ENCODE results near the gene LIMS4. TPM values are rescaled to one million over a fixed set of nuclear protein-coding genes. Genes with fewer than 3 reads are reported as not detected.
"Not testable (repeated sequence)": the region's sequence is repeated elsewhere in the genome, so short reads cannot be mapped to it uniquely, and the experiment has no call there.

Gene LIMS4
- total and polyA plus RNA-seq, 2 of the 8 experiments (the other 6 are each of a cell fraction or from before 2014, with no cell fraction given): 0.44 TPM; not detected in 1

DNA sequence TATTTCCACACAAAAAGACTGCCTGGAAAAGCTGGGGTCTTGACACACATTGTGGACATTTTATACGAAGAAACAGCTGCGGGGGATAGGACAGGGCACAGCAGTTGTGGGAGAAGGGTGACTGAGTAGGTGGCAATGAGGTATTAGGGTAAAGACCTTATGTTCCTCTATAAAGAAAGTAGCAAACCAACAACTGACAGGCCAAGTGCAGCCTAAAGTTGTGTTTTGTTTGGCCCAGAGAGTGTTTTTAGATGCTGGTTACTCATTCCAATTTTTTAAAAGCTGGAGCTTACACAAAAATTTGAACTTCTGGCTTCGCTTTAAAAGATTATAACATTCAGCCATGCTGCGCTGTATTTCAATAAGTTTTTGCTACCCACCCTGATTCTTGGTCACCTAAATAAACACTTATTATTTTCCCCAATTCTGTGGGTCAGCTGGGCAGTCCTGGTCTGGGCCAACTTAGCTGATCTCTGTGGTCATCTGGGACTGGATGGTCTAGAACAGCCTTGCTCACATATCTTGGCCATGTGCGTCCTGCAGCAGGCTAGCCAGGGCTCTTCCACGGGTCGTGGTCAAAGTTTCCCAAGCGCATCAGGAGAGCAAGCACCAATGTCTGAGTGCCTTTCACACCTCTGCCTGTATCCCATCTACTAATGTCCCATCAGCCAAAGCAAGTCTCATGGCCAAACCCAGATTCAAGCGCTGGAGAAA lies 51.8 kb downstream of the LIMS4 start:
- H4K5ac ChIP-seq (ENCODE audit: insufficient read length, low read depth, low read length); H3K27me3 ChIP-seq (replicated peaks in 1 of 4; ENCODE audit: control insufficient read depth in 3 of 4, extremely low read depth in 1 of 4, insufficient read depth in 3 of 4, low read length in 3 of 4); H2BK5ac ChIP-seq (ENCODE audit: low read depth, low read length); DNase-seq (ENCODE audit: low read depth in 1 of 2, low spot score in 2 of 2); H2BK20ac ChIP-seq (ENCODE audit: low read length); H4K20me1 ChIP-seq (replicated peaks in 1 of 2; ENCODE audit: control insufficient read depth in 1 of 2, insufficient read depth in 2 of 2, low read length in 2 of 2); POLR2A ChIA-PET (ENCODE audit: partially characterized antibody); H3K9ac ChIP-seq (replicated peaks in 1 of 4; ENCODE audit: extremely low read depth in 1 of 4, low read depth in 3 of 4, low read length in 3 of 4); H3K23me2 ChIP-seq (ENCODE audit: low read depth, low read length); H4K91ac ChIP-seq (replicated peaks; ENCODE audit: insufficient read length, low read length); H2BK15ac ChIP-seq (ENCODE audit: low read length); H3K4me1 ChIP-seq (replicated peaks in 1 of 4; ENCODE audit: control insufficient read depth in 3 of 4, insufficient read depth in 4 of 4, low read length in 3 of 4); H3K27ac ChIP-seq (ENCODE audit: low read depth, low read length); H3K36me3 ChIP-seq (ENCODE audit: control insufficient read depth in 2 of 4, insufficient read depth in 4 of 4, low read length in 3 of 4); H3K56ac ChIP-seq (replicated peaks; ENCODE audit: insufficient read length, low read depth, low read length); H3K79me1 ChIP-seq (ENCODE audit: low read depth, low read length); H3K9me3 ChIP-seq (ENCODE audit: insufficient read depth in 2 of 2, low read depth in 1 of 2, low read length in 1 of 2); H3K14ac ChIP-seq (ENCODE audit: insufficient read length); H3K4me2 ChIP-seq (ENCODE audit: insufficient read depth in 1 of 2, low read depth in 2 of 2, low read length in 2 of 2); H3K23ac ChIP-seq (ENCODE audit: insufficient read length); H3K4ac ChIP-seq (replicated peaks; ENCODE audit: insufficient read length, low read depth, low read length); H3K18ac ChIP-seq (ENCODE audit: extremely low read depth, low read length); H2AK5ac ChIP-seq (ENCODE audit: low read depth, low read length); H4K8ac ChIP-seq (ENCODE audit: extremely low read depth, insufficient read depth, low read length); H3K79me2 ChIP-seq (ENCODE audit: control insufficient read depth in 1 of 2, insufficient read depth in 2 of 2, low read length in 2 of 2); H3K4me3 ChIP-seq (ENCODE audit: extremely low read depth in 1 of 4, insufficient read depth in 2 of 4, low read depth in 3 of 4, low read length in 4 of 4); H2BK12ac ChIP-seq (ENCODE audit: low read depth, low read length); FAIRE-seq; H2AFZ ChIP-seq (ENCODE audit: low read length); H2BK120ac ChIP-seq (replicated peaks; ENCODE audit: low read depth, low read length); CTCF ChIA-PET (ENCODE audit: partially characterized antibody): not testable (repeated sequence)
- WGBS, 2 experiments (ENCODE audit: extremely low coverage in 1 of 2, insufficient coverage in 1 of 2, insufficient read length in 1 of 2, insufficient replicate concordance in 2 of 2, low coverage in 1 of 2, low lambda C conversion rate in 2 of 2, missing lambda C conversion rate in 1 of 2): no CpG with 5 or more reads among the region's 9 CpGs

DNA sequence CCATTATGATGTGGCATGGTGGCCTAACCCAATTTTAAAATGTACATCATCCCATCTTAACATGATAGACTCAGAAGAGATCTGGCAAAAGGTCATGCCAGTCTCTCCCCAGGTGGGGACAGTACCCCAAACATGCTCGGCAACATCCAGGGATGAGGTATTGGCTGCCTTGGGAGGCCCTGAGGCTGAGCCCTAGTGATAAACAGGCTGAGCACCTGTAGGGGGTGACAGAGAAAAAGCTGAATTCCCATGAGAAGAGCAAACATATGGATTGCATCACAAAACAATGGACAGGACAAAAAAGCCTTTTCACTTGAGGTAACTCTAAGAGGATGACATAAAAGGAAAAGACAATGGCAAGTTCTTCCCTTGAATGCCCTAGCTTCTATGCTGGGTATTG lies 65.5 kb downstream of the LIMS4 start:
- H3K4me2 ChIP-seq (ENCODE audit: insufficient read depth in 1 of 2, low read depth in 2 of 2, low read length in 2 of 2); H4K20me1 ChIP-seq (replicated peaks in 1 of 2; ENCODE audit: control insufficient read depth in 1 of 2, insufficient read depth in 2 of 2, low read length in 2 of 2); H2BK12ac ChIP-seq (ENCODE audit: low read depth, low read length); H2BK120ac ChIP-seq (replicated peaks; ENCODE audit: low read depth, low read length); H3K27me3 ChIP-seq (replicated peaks in 1 of 4; ENCODE audit: control insufficient read depth in 3 of 4, extremely low read depth in 1 of 4, insufficient read depth in 3 of 4, low read length in 3 of 4); H3K23me2 ChIP-seq (ENCODE audit: low read depth, low read length); H2BK20ac ChIP-seq (ENCODE audit: low read length); H3K4me1 ChIP-seq (replicated peaks in 1 of 4; ENCODE audit: control insufficient read depth in 3 of 4, insufficient read depth in 4 of 4, low read length in 3 of 4); H3K4me3 ChIP-seq (ENCODE audit: extremely low read depth in 1 of 4, insufficient read depth in 2 of 4, low read depth in 3 of 4, low read length in 4 of 4); CTCF ChIA-PET (ENCODE audit: partially characterized antibody); H3K79me2 ChIP-seq (ENCODE audit: control insufficient read depth in 1 of 2, insufficient read depth in 2 of 2, low read length in 2 of 2); H4K8ac ChIP-seq (ENCODE audit: extremely low read depth, insufficient read depth, low read length); H2BK5ac ChIP-seq (ENCODE audit: low read depth, low read length); H3K36me3 ChIP-seq (ENCODE audit: control insufficient read depth in 2 of 4, insufficient read depth in 4 of 4, low read length in 3 of 4); DNase-seq (ENCODE audit: low read depth in 1 of 2, low spot score in 2 of 2); H3K4ac ChIP-seq (replicated peaks; ENCODE audit: insufficient read length, low read depth, low read length); H2BK15ac ChIP-seq (ENCODE audit: low read length); H2AK5ac ChIP-seq (ENCODE audit: low read depth, low read length); H4K5ac ChIP-seq (ENCODE audit: insufficient read length, low read depth, low read length); H2AFZ ChIP-seq (ENCODE audit: low read length); H3K23ac ChIP-seq (ENCODE audit: insufficient read length); H3K56ac ChIP-seq (replicated peaks; ENCODE audit: insufficient read length, low read depth, low read length); H3K18ac ChIP-seq (ENCODE audit: extremely low read depth, low read length); POLR2A ChIA-PET (ENCODE audit: partially characterized antibody); H3K14ac ChIP-seq (ENCODE audit: insufficient read length); FAIRE-seq; H3K79me1 ChIP-seq (ENCODE audit: low read depth, low read length); H4K91ac ChIP-seq (replicated peaks; ENCODE audit: insufficient read length, low read length); H3K9me3 ChIP-seq (ENCODE audit: insufficient read depth in 2 of 2, low read depth in 1 of 2, low read length in 1 of 2); H3K9ac ChIP-seq (replicated peaks in 1 of 4; ENCODE audit: extremely low read depth in 1 of 4, low read depth in 3 of 4, low read length in 3 of 4); H3K27ac ChIP-seq (ENCODE audit: low read depth, low read length): not testable (repeated sequence)
- whole genome bisulfite sequencing, 2 experiments (ENCODE audit: extremely low coverage in 1 of 2, insufficient coverage in 1 of 2, insufficient read length in 1 of 2, insufficient replicate concordance in 2 of 2, low coverage in 1 of 2, low lambda C conversion rate in 2 of 2, missing lambda C conversion rate in 1 of 2): no CpG with 5 or more reads among the region's 1 CpG

All from H1 (cell line).